ENCODE measurements around the gene F8A1.
"Not testable (repeated sequence)": the region's sequence is repeated elsewhere in the genome, so short reads cannot be mapped to it uniquely, and the experiment has no call there.

Gene F8A1

DNA sequence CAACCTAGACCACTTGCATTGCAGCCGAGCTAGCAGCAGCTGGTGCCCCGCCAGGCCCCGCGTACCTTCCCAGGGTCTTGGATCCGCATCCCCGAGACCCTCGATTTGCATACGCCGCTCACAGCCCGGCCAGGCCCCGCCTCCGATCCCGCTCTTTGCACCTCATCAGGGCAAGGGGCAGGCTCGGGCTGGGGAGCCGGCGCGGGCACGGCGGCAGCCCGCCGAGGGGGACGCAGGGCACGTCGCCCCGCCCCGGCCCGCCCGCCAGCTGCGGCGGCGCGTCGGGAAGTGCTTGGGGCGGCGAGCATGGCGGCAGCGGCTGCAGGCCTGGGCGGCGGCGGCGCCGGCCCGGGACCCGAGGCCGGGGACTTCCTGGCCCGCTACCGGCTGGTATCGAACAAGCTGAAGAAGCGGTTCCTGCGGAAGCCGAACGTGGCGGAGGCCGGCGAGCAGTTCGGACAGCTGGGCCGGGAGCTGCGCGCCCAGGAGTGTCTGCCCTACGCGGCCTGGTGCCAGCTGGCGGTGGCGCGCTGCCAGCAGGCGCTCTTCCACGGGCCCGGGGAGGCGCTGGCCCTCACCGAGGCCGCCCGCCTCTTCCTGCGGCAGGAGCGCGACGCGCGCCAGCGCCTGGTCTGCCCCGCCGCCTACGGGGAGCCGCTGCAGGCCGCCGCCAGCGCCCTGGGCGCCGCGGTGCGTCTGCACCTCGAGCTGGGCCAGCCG lies at the start of gene F8A1:
Gene F8A1 (plus strand): TSS at position 287 of the 720 bp plus-strand sequence. CDS start 20 bp downstream, at position 307.
- DNase-seq; in situ Hi-C loops (cut with HindIII; ENCODE audit: low pct_ligation_motif_present, low sequenced_read_pairs); H3K4me3 ChIP-seq (ENCODE audit: low read depth, low read length); H3K27me3 ChIP-seq (replicated peaks); H3K27ac ChIP-seq; H3K36me3 ChIP-seq (replicated peaks): not testable (repeated sequence)

DNA sequence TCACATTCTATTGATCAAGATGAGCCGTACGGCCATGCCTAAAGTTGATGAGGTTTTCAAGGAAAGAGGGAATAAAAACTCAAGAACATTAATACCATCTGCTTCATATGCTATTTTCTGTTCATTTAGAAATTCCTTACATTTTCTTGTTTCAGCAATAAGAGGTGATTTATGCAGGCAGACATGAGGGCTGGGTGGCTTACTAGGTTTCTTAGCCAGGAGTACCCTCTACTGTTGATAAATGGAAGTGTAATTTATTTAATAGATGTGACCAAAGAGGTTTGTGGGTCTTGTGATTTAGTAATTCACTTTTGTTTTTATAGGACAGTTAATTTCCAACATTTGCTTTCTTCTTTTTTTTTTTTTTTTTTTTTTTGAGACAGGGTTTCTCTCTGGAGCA lies 45.3 kb upstream of the F8A1 start:
- no peak overlapping the region for H3K27ac ChIP-seq
- TF ChIP-seq, protein P1, sequence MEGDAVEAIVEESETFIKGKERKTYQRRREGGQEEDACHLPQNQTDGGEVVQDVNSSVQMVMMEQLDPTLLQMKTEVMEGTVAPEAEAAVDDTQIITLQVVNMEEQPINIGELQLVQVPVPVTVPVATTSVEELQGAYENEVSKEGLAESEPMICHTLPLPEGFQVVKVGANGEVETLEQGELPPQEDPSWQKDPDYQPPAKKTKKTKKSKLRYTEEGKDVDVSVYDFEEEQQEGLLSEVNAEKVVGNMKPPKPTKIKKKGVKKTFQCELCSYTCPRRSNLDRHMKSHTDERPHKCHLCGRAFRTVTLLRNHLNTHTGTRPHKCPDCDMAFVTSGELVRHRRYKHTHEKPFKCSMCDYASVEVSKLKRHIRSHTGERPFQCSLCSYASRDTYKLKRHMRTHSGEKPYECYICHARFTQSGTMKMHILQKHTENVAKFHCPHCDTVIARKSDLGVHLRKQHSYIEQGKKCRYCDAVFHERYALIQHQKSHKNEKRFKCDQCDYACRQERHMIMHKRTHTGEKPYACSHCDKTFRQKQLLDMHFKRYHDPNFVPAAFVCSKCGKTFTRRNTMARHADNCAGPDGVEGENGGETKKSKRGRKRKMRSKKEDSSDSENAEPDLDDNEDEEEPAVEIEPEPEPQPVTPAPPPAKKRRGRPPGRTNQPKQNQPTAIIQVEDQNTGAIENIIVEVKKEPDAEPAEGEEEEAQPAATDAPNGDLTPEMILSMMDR (IDR thresholded peaks at IDR 0.05; ENCODE audit: low read depth, low read length, missing control alignments) = peak; percentile 50
- in situ Hi-C loops (cut with HindIII; ENCODE audit: low pct_ligation_motif_present, low sequenced_read_pairs) = no loop called here
- no peaks in the 10 kb centered on the region for H3K36me3 ChIP-seq (replicated peaks)
- no peaks in the 10 kb centered on the region for H3K27me3 ChIP-seq (replicated peaks)
- H3K4me3 ChIP-seq (ENCODE audit: low read depth, low read length) = no peak overlapping the region
- peak; percentile 25 for DNase-seq

DNA sequence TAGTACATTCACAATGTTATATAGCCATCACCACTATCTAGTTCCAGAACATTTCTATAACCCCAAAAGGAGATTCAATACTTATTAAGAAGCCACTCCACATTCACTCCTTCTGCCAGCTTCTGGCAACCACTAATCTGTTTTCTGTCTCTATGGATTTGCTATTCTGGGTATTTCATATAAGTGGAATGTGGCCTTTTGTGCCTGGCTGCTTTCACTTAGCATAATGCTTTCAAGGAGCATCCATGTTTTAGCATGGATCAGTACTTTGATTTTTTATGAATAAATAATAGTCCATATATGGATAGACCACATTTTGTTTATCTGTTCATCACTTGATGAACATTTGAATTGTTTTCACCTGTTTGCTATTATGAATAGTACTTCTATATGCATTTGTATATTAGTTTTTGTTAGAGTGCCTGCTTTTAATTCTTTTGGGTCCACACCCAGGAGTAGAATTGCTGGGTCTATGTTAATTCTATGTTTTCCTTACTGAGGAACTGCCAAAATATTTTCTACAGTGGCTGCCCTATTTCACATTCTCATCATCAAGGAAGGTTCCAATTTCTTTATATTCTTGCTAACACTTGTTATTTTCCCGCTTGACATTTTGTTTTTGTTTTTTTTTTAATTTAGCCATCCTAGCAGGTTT lies 35.1 kb upstream of the F8A1 start:
- H3K27ac ChIP-seq = no peak overlapping the region

DNA sequence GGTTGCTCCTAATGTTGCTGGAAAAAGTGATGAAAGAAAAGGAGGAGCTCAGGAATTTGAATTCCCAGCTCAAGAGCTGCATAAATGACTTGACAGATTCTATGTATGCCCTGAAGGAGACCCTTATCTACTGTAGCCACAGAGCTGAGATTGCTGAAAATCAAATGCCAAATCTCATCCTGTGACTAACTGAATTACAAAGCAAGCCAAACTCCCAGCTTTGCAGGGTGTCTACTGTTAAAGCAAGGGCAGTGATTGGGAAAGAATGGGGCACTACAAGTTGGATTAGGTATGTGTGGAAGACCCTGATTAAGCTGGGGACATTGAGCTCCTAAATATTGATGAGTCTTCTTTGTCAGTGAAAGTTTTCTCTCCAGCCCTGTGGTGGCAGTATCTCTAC lies 30.9 kb upstream of the F8A1 start:
- no peaks in the 10 kb centered on the region for H3K36me3 ChIP-seq (replicated peaks)
- H3K4me3 ChIP-seq (ENCODE audit: low read depth, low read length) = no peak overlapping the region
- H3K27ac ChIP-seq = no peak overlapping the region
- in situ Hi-C loops (cut with HindIII; ENCODE audit: low pct_ligation_motif_present, low sequenced_read_pairs) = no loop called here
- TF ChIP-seq, protein P1 (IDR thresholded peaks at IDR 0.05; ENCODE audit: low read depth, low read length, missing control alignments) = no peak
- DNase-seq = no peak
- no peaks in the 10 kb centered on the region for H3K27me3 ChIP-seq (replicated peaks)

More for the DNA sequence above, 35.1 kb upstream of the F8A1 start:
- Histone ChIP-seq H3K4me3 (ENCODE audit: low read depth, low read length) (no peak overlapping the region), H3K27me3 (replicated peaks) (no peaks in the 10 kb centered on the region), H3K36me3 (replicated peaks) (no peaks in the 10 kb centered on the region)
- DNase-seq = no peak
- in situ Hi-C loops (cut with HindIII; ENCODE audit: low pct_ligation_motif_present, low sequenced_read_pairs) = no loop called here
- TF ChIP-seq, protein P1 (IDR thresholded peaks at IDR 0.05; ENCODE audit: low read depth, low read length, missing control alignments) = no peak

DNA sequence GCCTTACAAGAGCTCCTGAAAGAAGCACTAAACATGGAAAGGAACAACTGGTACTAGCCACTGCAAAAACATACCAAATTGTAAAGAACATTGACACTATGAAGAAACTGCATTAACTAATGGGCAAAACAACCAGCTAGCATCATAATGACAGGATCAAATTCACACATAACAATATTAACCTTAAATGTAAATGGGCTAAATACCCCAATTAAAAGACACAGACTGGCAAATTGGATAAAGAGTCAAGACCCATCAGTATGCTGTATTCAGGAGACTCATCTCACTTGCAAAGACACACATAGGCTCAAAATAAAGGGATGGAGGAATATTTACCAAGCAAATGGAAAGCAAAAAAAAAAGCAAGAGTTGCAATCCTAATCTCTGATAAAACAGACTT lies 17.6 kb upstream of the F8A1 start:
- DNase-seq; H3K36me3 ChIP-seq (replicated peaks); H3K4me3 ChIP-seq (ENCODE audit: low read depth, low read length); H3K27me3 ChIP-seq (replicated peaks); H3K27ac ChIP-seq; in situ Hi-C loops (cut with HindIII; ENCODE audit: low pct_ligation_motif_present, low sequenced_read_pairs): not testable (repeated sequence)

DNA sequence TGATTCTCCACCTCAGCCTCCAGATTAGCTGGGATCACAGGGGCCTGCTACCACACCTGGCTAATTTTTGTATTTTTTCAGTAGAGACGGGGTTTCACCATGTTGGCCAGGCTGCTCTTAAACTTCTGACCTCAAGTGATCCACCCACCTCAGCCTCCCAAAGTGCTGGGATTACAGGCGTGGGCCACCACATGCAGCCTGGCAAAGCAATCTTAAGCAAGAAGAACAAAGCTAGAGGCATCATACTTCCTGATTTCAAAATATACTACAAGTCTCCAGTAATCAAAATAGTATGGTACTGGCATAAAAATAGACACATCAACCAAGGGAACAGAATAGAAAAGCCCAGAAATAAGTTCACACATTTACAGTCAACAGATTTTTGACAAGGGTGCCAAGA lies 12.8 kb upstream of the F8A1 start:
- Histone ChIP-seq H3K27me3 (replicated peaks) (no peaks in the 10 kb centered on the region), H3K36me3 (replicated peaks) (no peaks in the 10 kb centered on the region), H3K27ac (no peak overlapping the region), H3K4me3 (ENCODE audit: low read depth, low read length) (no peak overlapping the region)
- in situ Hi-C loops (cut with HindIII; ENCODE audit: low pct_ligation_motif_present, low sequenced_read_pairs) = no loop called here
- TF ChIP-seq, protein P1 (IDR thresholded peaks at IDR 0.05; ENCODE audit: low read depth, low read length, missing control alignments) = no peak
- no peak for DNase-seq

DNA sequence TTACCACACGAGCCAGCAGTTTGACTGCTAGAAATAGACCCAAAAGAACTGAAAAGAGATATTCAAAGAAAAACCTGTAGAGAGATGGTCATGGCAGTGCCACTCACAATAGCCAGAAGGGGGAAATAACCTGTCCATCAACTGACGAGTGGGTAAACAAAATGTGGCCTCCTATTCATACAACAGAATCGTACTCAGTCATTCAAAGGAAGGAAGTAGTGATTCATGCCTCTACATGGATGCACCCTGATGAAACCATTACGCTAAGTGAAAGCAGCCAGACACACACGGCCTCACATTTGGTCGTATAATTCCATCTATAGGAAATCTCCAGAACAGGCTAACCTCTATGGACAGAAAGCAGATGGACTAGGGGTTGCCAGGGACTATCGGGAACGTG lies 2.1 kb upstream of the F8A1 start:
- H3K27me3 ChIP-seq (replicated peaks); H3K36me3 ChIP-seq (replicated peaks); DNase-seq; H3K4me3 ChIP-seq (ENCODE audit: low read depth, low read length); H3K27ac ChIP-seq; in situ Hi-C loops (cut with HindIII; ENCODE audit: low pct_ligation_motif_present, low sequenced_read_pairs): not testable (repeated sequence)

DNA sequence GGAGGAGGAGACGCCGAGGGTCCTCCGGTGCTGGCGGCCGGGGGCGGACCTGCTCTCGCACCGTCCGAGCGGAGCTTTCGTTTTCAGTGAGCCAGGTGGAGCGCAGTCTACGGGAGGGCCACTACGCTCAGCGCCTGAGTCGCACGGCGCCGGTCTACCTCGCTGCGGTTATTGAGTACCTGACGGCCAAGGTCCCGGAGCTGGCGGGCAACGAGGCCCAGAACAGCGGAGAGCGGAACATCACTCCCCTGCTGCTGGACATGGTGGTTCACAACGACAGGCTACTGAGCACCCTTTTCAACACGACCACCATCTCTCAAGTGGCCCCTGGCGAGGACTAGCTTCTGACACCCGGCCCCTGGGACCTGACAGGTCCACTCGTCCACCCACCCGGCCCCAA lies 1.1 kb upstream of the F8A1 start:
- H3K27me3 ChIP-seq (replicated peaks); H3K4me3 ChIP-seq (ENCODE audit: low read depth, low read length); DNase-seq; in situ Hi-C loops (cut with HindIII; ENCODE audit: low pct_ligation_motif_present, low sequenced_read_pairs); H3K36me3 ChIP-seq (replicated peaks); H3K27ac ChIP-seq: not testable (repeated sequence)

DNA sequence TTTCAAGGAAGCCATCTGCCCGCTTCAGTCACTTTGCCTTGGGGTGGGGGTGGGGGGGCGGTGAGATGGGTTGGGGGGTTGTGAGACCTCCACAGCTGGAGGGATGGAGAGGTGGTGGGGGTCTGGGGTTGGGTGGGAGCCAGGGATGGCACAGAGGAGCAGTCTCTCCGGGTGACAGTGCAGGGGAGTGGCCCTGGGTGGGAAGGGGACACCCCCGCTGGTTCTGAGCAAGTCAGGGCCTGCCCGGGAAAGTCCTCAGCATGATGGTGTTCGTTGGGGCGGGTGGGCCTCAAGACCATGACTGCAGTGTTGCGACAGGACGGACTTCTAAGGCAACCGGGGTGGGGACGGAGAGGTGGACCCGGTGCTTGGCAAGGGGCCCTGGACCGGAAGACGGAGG lies 606 bp upstream of the F8A1 start:
- H3K4me3 ChIP-seq (ENCODE audit: low read depth, low read length); H3K27ac ChIP-seq; DNase-seq; H3K27me3 ChIP-seq (replicated peaks); H3K36me3 ChIP-seq (replicated peaks); in situ Hi-C loops (cut with HindIII; ENCODE audit: low pct_ligation_motif_present, low sequenced_read_pairs): not testable (repeated sequence)

DNA sequence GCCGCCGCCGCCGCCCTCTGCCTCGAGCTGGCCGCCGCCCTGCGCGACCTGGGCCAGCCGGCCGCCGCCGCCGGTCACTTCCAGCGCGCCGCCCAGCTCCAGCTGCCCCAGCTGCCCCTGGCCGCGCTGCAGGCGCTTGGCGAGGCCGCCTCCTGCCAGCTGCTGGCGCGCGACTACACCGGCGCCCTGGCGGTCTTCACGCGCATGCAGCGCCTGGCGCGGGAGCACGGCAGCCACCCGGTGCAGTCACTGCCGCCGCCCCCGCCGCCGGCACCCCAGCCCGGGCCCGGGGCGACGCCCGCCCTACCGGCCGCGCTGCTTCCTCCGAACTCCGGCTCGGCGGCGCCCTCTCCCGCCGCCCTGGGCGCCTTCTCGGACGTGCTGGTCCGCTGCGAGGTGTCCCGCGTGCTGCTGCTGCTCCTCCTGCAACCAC lies 650 bp downstream of the F8A1 start:
- H3K27me3 ChIP-seq (replicated peaks); H3K27ac ChIP-seq; in situ Hi-C loops (cut with HindIII; ENCODE audit: low pct_ligation_motif_present, low sequenced_read_pairs); H3K4me3 ChIP-seq (ENCODE audit: low read depth, low read length); DNase-seq; H3K36me3 ChIP-seq (replicated peaks): not testable (repeated sequence)

Data from brain microvascular endothelial cell (primary cell).